ENCODE measurements around the gene SRD5A3.
A peak's percentile ranks its signal among the peaks of the same experiment; 100 is the strongest.

SRD5A3 gene

GRCh38 chr4:55406545-55406944 is 60.5 kb downstream of the SRD5A3 start:
- no peak for TF ChIP-seq CTCF (IDR thresholded peaks at IDR 0.05)

GRCh38 chr4:55407119-55407518 is 61.1 kb downstream of the SRD5A3 start:
- TF ChIP-seq CTCF (IDR thresholded peaks at IDR 0.05): no peak

GRCh38 chr4:55407764-55408163 is 61.7 kb downstream of the SRD5A3 start:
- no peak for TF ChIP-seq CTCF (IDR thresholded peaks at IDR 0.05)

GRCh38 chr4:55409468-55410171 is 63.6 kb downstream of the SRD5A3 start:
- TF ChIP-seq CTCF (IDR thresholded peaks at IDR 0.05): 0 out of 2 replicates have a peak, but pooled peaks have one; percentile 12

GRCh38 chr4:55410431-55410830 is 64.4 kb downstream of the SRD5A3 start:
- TF ChIP-seq CTCF (IDR thresholded peaks at IDR 0.05): no peak

- TF ChIP-seq CTCF (IDR thresholded peaks at IDR 0.05): no peak
Measured at GRCh38 chr4:55411621-55412020, 65.6 kb downstream of the SRD5A3 start.

GRCh38 chr4:55416176-55416575 is 70.1 kb downstream of the SRD5A3 start:
- TF ChIP-seq CTCF (IDR thresholded peaks at IDR 0.05): no peak

Measured in LNCAP (cell line).